HG03097 (cell line): ENCODE data around the gene VPREB3.
"Not testable (repeated sequence)": the region's sequence is repeated elsewhere in the genome, so short reads cannot be mapped to it uniquely, and the experiment has no call there.

Source experiments
- ATAC-seq: cut with Tn5 transposase; IDR thresholded peaks from one replicate; pipeline ENCODE4 v1.9.1; 2021; ENCODE audit not compliant: unreplicated experiment, low FRiP score

Gene VPREB3

GRCh38 chr22:23744485-23744884 lies 9.7 kb downstream of the VPREB3 start:
- ATAC-seq, result no peak

- no peak for ATAC-seq
Observed at GRCh38 chr22:23744001-23744400, 10.2 kb downstream of the VPREB3 start.

- no peak for ATAC-seq
Observed at GRCh38 chr22:23743303-23743705, 10.9 kb downstream of the VPREB3 start.

- ATAC-seq, result no peak
Observed at GRCh38 chr22:23742505-23743264, 11.5 kb downstream of the VPREB3 start.

GRCh38 chr22:23737696-23738095 lies 16.5 kb downstream of the VPREB3 start:
- no peak for ATAC-seq

- ATAC-seq, result not testable (repeated sequence)
Observed at GRCh38 chr22:23728108-23728507, 26.1 kb downstream of the VPREB3 start.

GRCh38 chr22:23722724-23723123 lies 31.5 kb downstream of the VPREB3 start:
- ATAC-seq, result no peak

GRCh38 chr22:23722160-23722559 lies 32.1 kb downstream of the VPREB3 start:
- no peak for ATAC-seq

- ATAC-seq, result no peak
Observed at GRCh38 chr22:23720855-23721254, 33.4 kb downstream of the VPREB3 start.

GRCh38 chr22:23718371-23719165 lies 35.7 kb downstream of the VPREB3 start:
- ATAC-seq, result no peak

- no peak for ATAC-seq
Observed at GRCh38 chr22:23716811-23717801, 37.1 kb downstream of the VPREB3 start.

- ATAC-seq, result no peak
Observed at GRCh38 chr22:23715806-23716375, 38.3 kb downstream of the VPREB3 start.

GRCh38 chr22:23714596-23715578 lies 39.3 kb downstream of the VPREB3 start:
- no peak for ATAC-seq

- no peak for ATAC-seq
Observed at GRCh38 chr22:23713696-23714595, 40.3 kb downstream of the VPREB3 start.

- ATAC-seq, result no peak
Observed at GRCh38 chr22:23712256-23712655, 42.0 kb downstream of the VPREB3 start.

- no peak for ATAC-seq
Observed at GRCh38 chr22:23709107-23709506, 45.1 kb downstream of the VPREB3 start.

- ATAC-seq, result no peak
Observed at GRCh38 chr22:23708270-23708669, 46.0 kb downstream of the VPREB3 start.

GRCh38 chr22:23705358-23705757 lies 48.9 kb downstream of the VPREB3 start:
- no peak for ATAC-seq
